Ammon's horn (tissue), 1 donor: Measurements from ENCODE around the gene ZNF385A.
A peak's percentile ranks its signal among the peaks of the same experiment; 100 is the strongest.

Experiments used
- DNase-seq: peaks from one replicate; pipeline ENCODE4 v3.0.0-alpha.2; 2016; ENCODE audit warnings: low spot score

The ZNF385A gene

GRCh38 chr12:54373649-54374561 lies 10.6 kb downstream of the ZNF385A start:
- no peak for DNase-seq

GRCh38 chr12:54372113-54372806 lies 12.3 kb downstream of the ZNF385A start:
- DNase-seq = no peak

DNA sequence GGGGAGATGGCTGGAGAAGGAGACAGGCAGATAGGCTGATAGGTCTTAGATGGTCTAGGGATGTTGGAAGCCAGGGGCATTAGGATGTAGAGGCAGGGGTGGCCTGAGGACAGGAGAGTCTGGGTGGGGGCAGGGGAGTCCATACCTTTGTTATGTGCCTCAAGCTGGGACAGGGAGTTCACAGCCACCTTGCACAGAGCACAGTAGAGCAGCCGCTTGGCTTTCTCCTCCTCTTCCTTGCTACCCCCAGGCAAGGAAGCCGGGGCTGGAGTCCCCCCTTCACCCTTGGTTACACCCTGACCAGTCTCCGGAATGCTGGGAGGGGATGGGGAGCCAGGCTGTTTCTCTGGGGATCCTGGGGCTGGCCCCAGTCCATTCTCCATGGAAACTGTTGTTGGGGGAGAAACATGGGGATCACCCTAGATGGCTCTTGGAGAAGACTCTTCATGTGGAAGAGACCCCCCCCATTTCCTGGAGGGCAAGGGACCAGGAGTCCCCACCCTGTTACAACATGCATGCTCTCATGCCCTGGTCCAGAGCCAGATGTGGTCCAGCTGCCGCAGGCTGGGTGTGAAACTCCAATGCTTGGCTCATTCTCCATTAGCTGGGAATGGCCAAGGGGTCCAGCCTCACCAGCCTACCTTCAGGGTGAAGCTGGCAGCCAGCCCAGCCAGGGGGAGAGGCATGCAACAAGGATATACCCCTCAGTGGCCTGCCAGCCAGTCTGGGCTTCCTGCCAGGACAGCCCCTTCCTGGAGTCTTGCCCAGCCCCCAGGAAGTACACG lies 13.0 kb downstream of the ZNF385A start:
- no peak for DNase-seq

GRCh38 chr12:54370171-54370730 lies 14.3 kb downstream of the ZNF385A start:
- DNase-seq = peak; percentile 78

DNA sequence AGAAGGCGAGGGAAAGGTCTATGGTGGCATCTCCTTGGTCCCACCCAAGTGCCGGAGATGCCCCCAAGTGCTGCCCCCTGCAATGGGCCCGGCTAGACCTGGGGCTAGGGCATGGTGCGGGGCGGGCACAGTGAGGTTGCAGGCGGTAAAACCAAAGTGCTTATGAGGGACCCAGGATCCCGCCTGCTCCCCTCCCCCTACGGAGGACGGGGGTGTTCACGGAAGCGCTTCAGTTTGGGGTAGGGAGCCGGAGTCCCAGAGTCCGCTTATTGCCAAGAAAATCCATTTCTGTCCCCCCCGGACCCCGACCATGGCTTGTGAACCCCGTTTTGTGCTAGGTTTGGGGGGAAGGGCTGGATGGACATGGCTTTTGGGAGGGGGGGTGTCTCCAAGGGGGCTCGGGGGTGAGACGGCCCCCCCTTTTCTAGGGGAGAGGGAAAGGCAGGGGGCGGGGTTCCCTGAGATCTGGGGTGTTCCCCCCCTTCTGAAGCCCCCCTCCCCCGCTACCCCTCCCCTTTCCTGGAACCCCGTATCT lies 14.9 kb downstream of the ZNF385A start:
- DNase-seq = no peak

GRCh38 chr12:54368709-54369596 lies 15.6 kb downstream of the ZNF385A start:
- peak; percentile 93 for DNase-seq

GRCh38 chr12:54368025-54368708 lies 16.4 kb downstream of the ZNF385A start:
- DNase-seq = no peak

GRCh38 chr12:54364413-54364812 lies 20.1 kb downstream of the ZNF385A start, which contains the start of gene GPR84:
Gene GPR84, minus strand, starts transcription at chr12:54364486. Its CDS starts 635 bp downstream, at chr12:54363851.
- no peak for DNase-seq

DNA sequence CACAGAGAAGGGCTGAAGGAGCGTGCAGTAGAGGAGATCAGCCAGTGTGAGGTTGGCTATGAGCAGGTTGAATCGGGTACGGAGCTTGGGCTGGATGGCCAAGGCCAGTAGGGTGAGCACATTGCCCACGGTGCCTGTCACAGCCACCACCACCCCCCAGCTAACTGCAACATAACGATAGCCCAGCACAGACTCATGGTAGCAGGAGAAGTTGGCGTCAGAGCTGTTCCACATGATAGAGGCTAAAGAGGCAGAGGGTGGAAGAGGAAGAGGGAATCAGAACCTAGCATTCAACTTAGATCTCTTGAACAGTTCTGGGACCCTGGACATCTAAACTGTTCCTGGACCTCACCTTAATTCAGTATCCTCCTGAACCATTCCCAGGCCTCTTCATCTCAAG lies 20.9 kb downstream of the ZNF385A start:
- DNase-seq = no peak

GRCh38 chr12:54363047-54363446 lies 21.5 kb downstream of the ZNF385A start:
- no peak for DNase-seq

DNA sequence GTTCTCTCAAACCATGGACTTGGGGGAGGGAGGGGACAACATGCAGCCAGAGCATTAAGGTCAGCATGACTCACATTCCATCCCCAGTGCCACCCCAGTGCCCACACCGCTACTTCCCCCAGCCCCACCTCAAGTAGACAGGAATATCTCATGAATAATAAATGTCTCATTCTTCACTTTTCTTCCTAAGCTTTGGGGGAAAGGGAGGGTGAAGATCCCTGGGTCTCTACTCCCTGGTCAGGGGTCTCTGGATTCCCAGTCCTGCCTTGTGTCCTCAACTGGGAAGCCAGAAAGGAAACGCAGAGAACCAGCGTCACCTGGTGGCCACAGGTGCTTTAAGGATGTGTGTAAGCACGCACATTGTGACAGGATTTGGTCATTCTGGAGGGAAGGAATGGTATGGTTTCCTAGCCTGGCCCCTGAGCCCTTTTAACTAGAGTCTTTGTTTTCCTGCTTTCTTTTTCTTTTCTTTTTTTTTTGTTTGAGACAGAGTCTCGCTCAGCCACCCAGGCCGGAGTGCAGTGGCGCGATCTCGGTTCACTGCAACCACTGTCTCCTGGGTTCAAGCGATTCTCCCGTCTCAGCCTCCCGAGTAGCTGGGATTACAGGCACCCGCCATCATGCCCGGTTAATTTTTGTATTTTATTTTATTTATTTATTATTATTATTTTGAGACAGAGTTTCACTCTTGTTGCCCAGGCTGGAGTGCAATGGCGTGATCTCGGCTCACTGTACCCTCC lies 23.6 kb downstream of the ZNF385A start:
- DNase-seq = peak; percentile 85

DNA sequence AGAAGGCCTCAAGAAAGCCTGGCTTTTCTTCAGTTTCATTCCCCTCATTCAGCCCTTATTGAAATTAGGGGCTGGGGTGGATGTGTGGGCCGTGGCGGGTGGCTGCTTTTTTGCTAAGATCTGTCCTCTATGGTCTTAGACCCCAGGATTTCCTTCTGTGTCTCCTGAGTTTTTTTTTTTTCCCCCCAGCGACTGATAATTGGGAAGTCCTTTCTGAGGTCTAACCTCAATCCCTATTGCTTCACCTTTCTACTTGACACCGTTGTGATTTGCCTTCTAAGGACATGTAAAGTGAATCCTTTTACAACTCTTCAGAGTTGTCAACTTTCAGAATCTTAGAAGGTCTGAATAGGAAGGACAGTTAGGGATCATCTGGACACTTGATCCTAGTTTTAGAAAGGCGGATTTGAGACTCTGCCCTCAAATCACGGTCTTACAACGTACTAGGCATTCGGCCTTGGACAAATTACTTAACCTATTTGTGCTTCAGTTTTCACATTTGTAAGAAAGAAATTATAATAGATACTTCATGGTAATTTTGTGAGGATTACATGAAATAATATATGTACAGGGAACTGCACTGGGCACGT lies 24.7 kb downstream of the ZNF385A start:
- no peak for DNase-seq

DNA sequence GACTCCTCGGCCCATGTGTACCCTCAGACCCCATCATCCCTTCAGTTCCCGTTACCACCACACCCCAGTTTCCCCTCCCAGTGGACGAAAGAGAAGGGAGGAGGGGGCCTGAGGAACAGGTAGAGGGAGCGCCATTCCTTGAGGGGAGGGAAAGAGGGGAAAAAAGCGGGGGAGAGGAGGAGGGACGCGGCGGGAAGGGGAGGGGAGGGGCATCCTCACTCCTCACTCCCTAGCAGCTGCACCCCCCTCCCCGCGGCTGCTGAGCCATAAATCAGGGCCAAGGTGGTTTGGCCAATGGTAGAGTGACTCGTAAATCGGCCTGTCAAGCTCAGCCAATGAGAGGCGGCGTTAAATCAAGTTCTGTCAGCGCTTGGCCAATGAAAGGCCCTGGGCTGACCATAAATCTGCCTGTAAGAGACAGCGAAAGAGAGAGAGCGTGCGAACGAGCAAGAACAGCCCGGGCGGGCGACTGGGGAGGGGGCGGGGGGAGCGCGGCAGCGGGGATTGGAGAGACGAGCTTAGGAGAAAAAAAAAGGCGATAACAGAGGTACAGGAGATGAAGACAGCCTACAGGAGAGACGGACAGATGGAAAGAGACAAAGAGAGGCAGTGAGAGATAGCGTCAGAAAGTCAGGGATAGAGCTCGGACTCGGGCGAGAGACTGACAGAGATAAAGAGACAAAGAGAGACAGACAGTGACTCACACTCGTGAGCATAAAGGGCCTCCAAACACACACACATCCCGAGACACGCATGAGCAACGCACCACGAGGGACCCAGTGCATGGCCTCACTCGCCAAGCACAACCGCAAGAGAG lies 25.4 kb downstream of the ZNF385A start:
- peak; percentile 99 for DNase-seq

- peak; percentile 69 for DNase-seq
Measured at GRCh38 chr12:54358191-54358944, 26.2 kb downstream of the ZNF385A start.

GRCh38 chr12:54357506-54358190 lies 26.9 kb downstream of the ZNF385A start:
- no peak for DNase-seq

- no peak for DNase-seq
Measured at GRCh38 chr12:54356951-54357356, 27.6 kb downstream of the ZNF385A start.

DNA sequence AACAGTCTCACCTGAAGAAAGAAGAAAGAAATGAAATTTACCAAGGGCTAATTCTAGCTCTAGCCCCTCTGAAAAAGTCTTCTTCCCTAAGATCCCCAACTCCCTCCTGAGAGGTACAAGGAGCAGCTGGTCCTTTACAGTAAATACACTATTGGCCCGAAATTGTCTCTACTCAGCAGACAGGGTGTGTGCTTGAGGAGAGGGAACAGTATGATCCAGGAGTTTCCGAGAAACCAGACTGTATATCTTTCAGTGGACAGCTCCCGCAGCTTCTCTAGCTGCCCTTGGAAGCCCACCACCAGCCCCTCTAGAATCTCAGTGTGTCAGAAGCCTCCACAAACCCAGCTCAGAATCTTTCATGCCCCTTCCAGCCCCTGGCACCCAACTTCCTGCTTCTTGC lies 28.3 kb downstream of the ZNF385A start:
- DNase-seq = no peak
